ENCODE data around the gene UGT1A10.
"Not testable (repeated sequence)": the region's sequence is repeated elsewhere in the genome, so short reads cannot be mapped to it uniquely, and the experiment has no call there.

UGT1A10 gene

DNA sequence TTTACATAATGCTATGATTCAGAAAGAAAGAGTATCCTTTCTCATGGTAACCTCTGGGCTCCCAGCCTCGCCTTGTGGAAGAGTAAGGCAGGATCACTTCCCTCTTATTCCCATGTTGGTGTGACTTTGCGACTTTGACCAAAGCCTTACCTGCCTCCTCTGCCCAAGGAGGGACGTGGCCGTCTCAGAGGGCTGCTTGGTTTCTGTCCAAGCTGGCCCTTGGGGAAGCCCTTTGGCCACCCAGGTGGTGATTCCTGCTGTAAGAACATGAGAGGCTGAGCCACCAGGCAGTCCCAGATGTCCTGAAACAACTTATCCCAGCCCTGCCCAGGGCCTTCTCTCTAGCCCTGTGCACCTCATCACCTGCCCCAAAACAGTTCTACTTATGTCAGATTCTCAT lies 62.5 kb downstream of the UGT1A10 start:
- DNase-seq: no peak

DNA sequence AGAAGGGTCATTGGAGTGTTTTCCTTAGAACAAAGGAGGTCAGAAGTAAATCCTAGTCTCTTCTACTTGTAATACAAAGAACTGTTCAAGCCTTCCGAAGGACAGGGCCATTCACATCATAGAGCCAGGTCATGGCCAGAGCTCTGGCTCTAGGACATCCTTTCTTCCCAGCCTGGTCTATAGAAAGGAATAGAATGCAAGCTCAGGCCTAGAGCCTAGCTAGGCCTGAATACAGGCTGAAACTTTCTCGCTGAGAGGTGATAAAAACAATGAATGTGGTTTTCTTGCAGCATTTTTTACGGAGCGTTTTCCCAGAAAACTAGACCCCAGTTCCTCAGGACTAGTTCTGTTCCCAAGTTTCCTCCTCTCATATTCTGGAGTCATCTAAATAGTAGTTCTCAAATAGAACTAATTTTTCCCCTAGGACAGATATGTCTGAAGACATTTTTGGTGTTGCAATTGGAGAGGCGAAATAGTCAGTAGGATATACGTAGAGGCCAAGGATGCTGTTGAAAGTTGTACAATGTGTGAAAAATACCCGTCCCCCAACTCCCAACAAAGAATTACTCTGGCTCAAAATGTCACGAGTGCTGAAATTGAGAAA lies 63.3 kb downstream of the UGT1A10 start:
- no peak for DNase-seq

DNA sequence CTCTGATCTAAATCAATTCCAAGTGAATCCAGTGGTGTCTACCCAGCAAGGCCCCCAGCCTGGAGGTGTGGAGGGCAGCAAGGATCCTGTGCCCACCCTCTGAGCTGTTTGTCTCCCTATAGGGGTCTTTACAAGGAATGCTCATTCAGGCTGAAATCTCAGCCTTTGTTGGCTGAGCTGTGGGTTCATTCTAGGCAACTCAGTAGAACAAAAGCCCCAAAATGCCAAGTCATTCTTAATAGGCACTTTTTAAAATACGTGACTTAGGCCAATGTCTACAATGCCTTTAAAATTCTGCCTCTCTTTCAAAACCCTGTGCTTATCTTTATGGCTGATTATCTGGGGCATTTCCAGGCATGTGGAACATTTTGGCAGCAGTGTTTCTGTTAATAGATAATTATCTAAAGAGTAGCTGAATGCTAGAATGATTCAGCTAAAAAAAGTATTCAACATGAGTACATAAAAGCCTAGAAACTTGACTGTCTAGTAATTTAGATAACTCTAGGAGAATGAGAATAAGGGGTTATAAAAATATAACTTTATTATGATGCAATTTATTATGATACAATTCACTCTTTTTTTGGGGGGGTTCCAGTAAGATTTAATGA lies 63.9 kb downstream of the UGT1A10 start:
- no peak for DNase-seq

DNA sequence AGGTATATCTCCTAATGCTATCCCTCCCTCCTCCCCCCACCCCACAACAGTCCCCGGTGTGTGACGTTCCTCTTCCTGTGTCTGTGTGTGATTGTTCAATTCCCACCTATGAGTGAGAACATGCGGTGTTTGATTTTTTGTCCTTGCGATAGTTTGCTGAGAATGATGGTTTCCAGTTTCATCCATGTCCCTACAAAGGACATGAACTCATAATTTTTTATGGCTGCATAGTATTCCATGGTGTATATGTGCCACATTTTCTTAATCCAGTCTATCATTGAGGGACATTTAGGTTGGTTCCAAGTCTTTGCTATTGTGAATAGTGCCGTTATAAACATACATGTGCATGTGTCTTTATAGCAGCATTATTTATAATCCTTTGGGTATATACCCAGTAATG lies 64.6 kb downstream of the UGT1A10 start:
- not testable (repeated sequence) for DNase-seq

DNA sequence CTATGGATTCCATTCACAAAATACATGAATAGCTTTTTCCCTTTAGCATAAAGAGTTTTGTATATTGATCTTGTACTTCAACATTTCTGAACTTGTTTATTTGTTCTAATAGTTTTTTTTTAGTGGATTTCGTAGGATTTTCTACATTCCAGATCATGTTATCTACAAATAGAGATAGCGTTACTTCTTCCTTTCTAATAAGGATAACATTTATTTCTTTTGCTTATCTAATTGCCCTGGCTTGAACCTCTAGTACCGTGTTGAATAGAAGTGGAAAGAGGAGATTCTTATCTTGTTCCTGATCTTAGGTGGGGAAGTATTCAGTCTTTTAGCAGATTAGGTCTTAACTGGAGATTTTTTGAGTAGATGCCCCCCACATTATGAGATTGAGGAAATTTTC lies 66.0 kb downstream of the UGT1A10 start:
- DNase-seq: no peak

DNA sequence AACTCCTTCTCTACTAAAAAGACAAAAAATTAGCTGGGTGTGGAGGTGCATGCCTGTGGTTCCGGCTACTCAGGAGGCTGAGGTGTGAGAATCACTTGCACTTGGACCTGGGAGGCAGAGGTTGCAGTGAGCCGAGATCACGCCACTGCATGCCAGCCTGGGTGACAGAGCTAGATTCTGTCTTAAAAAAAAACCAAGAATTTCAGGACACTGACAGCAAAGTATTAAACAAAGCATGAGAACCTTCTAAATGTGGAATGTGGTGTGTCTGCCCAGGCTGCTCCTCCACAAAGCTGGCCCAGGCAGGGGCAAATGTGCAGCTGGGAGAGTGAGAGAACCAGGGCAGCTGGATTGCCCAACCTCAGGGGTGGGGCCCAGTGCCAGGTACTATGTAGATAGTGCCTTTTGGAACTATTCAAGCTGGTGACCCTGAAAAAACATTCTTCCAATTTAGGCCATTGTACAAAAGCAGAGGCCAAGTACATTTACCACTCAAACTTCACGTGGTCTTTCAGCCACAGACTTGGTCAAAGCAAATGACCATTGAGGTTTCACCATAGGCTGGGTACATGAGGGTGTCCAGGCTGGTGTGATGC lies 69.8 kb downstream of the UGT1A10 start:
- no peak for DNase-seq

DNA sequence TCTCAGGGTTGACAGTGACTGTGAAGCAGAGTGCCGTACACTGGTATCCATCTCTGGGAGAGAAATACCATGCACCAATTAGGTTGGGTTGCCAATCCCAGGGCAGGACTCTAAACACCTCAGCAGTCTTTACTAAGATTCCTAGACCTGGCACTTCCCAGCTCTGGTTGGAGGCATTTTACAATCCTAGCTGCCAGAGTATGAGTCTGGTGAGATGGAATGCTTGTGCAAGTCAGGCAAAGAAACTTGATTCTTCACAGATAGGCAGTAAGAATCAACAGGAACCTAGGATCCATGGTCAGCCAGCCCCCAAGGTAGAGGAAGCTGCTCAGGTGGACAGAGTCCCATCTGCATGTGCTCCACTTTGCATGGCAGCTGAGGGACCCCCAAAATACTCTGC lies 70.5 kb downstream of the UGT1A10 start:
- DNase-seq: no peak

DNA sequence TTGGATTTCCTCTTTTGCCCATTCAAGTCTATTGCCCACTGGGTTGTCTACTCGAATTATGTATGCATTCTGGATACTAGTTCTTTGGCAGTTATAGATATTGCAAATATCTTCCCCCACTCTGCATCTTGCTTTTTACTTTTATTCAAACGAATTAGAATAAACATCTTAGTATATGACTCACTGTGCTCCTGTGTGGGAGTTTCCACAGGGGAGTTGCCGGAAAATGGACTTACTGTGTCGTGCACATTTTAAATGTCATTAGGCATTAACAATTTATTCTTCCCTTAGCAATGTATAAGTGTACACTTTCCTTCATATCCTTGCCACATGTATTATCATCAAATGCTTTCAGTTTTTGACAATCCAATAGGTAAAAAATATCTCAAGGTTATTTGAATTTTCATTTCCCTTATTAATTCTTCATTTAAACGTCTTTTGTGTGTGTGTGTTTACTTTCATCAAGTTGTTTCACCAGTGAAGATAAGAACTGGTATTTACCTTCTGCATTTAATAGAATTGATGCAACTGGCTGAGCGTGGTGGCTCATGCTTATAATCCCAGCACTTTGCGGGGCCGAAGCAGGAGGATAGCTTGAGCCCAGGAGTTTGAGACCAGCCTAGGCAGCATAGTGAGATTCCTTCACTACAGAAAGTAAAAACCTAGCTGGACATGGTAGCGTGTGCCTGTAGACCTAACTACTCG lies 71.8 kb downstream of the UGT1A10 start:
- no peak for DNase-seq

DNA sequence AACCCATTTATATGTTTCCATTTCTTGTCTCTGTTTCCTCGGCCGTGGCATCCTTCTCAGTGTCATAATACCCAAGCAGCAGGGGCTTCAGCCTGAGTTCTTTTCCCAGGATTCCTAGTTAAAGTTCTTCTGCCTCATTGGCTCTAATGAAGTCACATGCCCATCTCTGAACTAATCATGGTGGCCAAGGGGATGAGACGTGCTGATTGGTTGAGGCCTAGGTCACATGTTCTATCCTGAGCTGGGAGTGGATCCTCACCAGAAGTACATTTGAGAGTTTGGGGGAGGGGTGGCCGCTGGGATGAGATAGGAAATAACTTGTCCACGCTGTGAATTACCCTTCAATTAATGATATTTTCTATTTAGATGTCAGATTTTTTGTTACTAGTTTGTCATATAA lies 72.7 kb downstream of the UGT1A10 start:
- no peak for DNase-seq

DNA sequence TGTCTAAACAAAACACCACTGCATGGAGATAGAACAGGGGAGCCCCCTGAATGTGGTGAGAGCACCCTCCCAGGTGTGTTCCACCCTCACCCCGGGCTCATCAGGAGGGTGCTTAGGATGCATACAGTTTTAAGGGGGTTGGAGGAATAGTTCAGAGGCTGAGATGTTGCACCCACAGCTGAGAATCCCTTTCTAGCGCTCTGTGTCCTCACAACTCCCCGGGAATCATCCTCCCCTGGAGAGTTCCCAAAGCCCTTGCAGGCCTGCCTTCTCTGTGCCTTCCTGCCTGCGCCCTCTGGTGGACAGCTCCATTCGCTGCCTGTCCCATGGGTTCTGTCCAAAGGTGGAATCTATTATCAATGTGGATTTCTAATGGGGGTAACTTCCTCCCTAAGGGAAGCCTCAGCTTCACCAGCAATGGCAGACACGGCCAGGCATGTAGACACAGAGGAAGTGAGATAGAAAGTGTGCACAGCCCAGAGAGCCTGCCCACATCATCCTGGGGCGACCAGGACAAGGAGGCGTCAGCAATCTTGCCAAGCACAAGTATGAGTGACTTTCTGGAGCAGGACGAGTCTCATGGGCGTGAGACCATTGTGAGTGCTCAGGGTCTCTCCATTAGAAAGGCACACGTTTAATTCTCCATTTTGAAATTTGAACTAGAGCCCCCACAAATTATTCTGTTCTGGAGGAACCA lies 75.2 kb downstream of the UGT1A10 start:
- DNase-seq: peak; percentile 70 to 72

DNA sequence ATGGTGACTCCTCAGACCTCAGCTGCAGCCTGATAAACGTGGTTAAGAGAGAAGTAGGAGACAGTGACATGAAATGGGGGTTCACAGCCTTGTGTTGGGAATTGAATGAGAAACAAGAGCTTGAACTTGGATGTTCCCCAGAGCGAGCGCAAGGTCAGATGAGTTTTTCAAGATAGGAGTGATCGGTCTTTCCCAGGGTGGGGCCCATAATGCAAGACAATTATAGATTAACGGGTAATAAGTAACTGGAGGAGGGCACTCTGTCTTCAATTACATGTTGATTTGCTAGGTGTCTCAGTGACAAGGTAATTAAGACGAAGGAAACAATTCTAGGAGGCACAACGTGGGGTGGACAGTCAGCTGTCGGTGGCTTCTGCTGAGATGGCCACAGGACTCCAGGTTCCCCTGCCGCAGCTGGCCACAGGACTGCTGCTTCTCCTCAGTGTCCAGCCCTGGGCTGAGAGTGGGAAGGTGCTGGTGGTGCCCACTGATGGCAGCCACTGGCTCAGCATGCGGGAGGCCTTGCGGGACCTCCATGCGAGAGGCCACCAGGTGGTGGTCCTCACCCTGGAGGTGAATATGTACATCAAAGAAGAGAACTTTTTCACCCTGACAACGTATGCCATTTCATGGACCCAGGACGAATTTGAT lies 76.5 kb downstream of the UGT1A10 start, which contains the start of gene UGT1A5:
UGT1A5 (plus strand) TSS at position 297 of the 651 bp plus-strand sequence; CDS start at position 382, 85 bp downstream.
- DNase-seq: no peak

DNA sequence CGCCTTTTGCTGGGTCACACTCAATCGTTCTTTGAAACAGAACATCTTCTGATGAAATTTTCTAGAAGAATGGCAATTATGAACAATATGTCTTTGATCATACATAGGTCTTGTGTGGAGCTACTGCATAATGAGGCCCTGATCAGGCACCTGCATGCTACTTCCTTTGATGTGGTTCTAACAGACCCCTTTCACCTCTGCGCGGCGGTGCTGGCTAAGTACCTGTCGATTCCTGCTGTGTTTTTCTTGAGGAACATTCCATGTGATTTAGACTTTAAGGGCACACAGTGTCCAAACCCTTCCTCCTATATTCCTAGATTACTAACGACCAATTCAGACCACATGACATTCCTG lies 77.0 kb downstream of the UGT1A10 start:
- no peak for DNase-seq

DNA sequence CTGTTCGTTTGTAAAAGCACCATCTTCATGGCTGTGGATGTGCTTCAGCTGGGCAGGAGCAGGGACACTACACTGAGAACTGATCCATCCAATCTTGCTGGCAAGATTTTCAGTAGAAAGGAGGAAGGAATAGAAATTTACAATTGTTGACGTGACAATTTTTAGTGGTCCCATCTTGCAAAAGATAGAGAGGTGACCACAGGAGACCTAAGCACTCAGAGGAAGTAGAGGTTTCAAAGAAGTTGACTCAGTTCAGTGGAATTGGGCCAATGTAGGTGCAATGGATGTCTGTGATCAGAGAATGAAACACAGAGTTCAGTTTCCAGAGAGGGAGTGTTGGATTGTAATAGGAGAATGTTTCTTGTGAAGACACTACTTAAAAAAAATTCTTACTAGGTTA lies 77.9 kb downstream of the UGT1A10 start:
- DNase-seq: no peak

DNA sequence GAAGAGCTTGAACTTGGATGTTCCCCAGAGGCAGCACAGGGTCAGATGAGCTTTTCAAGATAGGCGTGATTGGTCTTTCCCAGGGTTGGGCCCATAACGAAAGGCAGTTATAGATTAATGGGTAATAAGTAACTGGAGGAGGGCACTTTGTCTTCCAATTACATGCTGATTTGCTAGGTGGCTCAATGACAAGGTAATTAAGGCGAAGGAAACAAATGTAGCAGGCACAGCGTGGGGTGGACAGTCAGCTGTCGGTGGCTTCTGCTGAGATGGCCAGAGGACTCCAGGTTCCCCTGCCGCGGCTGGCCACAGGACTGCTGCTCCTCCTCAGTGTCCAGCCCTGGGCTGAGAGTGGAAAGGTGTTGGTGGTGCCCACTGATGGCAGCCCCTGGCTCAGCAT lies 82.3 kb downstream of the UGT1A10 start, which contains the start of gene UGT1A4:
UGT1A4 (plus strand) TSS at position 185 of the 400 bp plus-strand sequence; CDS start at position 270, 85 bp downstream.
- no peak for DNase-seq

DNA sequence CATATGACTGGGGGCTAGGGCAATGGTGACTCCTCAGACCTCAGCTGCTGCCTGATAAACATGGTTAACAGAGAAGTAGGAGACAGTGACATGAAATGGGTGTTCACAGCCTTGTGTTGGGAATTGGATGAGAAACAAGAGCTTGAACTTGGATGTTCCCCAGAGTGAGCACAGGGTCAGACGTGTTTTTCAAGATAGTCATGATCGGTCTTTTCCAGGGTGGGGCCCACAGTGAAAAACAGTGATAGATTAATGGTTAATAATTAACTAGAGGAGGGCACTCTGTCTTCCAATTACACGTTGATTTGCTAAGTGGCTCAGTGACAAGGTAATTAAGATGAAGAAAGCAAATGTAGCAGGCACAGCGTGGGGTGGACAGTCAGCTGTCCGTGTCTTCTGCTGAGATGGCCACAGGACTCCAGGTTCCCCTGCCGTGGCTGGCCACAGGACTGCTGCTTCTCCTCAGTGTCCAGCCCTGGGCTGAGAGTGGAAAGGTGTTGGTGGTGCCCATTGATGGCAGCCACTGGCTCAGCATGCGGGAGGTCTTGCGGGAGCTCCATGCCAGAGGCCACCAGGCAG lies 92.6 kb downstream of the UGT1A10 start, which contains the start of gene UGT1A3:
UGT1A3 (plus strand) TSS at position 320 of the 579 bp plus-strand sequence; CDS start at position 405, 85 bp downstream.
- DNase-seq: no peak

DNA sequence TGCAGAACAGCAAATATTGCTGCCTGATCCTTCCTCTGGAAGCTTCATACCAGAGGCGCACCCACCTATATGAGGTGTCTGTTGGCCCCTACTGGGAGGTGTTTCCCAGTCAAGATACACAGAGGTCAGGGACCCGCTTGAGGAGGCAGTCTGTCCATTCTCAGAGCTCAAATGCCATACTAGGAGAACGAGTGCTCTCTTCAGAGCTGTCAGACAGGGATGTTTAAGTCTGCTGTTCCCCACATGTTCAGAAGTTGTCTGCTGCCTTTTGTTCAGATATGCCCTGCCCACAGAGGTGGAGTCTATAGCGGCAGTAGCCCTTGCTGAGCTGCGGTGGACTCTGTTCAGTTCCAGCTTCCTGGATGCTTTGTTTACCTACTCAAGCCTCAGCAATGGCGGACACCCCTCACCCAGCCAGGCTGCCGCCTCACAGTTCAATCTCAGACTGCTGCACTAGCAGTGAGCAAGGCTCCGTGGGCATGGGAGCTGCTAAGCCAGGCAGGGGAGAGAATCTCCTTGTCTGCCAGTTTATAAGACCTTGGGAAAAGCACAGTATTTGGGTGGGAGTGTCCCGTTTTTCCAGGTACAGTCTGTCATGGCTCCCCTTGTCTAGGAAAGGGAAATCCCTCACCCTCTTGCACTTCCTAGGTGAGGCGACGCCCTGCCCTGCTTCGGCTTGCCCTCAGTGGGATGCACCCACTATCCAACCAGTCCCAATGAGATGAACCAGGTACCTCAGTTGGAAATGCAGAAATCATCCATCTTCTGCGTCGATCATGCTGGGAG lies 100.8 kb downstream of the UGT1A10 start:
- not testable (repeated sequence) for DNase-seq

DNA sequence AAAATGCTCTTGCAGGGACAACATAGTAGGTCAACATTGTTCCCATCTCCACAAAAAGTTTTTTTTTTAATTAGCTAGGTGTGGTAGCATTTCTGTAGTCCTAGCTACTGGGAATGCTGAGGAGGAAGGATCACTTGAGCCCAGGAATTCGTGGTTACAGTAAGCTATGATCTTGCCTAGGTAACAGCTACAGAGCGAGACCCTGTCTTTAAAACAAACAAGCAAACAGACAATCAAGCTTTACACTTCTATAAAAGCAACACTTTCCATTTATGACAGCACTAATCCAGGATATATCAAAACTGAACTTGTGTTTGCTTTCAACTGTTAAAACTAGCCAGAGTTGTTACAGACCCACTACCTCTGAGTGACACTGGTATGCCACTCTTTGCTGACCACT lies 104.6 kb downstream of the UGT1A10 start:
- DNase-seq: no peak

DNA sequence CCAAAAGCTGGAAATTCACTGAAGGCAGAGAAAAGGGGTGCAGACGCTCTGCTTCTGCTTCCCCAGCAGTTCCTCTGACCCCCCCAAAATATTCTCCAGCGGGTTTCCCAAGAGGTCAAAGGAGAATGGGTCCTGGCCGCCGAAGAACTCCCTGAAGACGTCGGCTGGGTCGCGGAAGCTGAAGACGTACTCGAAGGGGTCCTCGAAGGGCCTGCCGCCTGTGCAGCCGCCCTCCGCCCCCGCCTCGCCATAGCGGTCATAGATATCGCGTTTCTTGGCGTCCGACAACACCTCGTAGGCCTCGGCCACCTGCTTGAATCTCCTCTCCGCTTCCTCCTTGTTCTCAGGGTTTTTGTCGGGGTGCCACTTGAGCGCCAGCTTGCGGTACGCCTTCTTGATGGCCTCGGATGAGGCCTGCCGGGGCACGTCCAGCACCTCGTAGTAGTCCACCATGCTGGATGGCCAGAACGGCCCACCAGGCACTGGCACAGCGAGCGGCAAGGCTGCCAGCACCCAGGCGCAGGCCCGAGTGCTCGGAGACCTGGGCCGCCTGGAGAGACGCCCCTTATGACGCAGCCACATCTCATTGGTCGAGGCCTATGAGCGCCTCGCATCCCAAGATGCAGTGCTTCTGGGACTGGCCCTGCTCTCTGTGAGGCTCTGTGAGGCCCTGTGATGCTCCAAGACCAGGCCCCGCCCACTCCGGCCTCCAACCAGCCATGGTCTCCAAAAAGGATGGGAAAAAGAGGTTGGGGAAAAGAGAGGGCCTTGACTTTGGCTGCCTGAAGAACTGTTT lies 107.4 kb downstream of the UGT1A10 start:
- DNase-seq: no peak

DNA sequence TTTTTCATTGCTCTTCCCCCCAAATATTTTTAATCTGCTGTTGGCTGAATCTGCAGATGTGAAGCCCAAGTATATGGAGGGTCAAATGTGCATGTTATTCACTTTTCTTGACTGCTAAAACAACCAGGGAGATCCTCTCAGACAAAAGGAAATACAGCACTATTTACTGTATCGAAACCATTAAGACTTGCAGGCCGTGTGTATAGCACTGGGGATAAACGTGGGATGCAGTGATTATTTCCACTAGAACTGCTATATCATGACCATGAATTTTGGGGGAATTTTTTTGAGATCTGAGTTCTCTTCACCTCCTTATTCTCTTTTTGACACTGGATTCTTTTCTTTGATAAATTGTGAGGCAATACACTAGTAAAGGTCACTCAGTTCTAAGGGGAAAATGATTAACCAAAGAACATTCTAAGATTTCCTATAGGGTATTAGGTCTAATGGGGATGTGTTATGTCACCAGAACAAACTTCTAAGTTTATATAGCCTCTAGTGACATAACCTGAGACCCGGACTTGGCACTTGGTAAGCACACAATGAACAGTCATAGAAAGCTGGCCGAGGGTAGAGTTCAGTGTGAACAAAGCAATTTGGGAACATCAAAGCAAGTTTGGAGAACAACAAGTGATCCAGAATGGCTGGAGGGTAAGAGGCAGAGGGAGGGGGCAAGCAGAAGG lies 109.0 kb downstream of the UGT1A10 start:
- DNase-seq: no peak

DNA sequence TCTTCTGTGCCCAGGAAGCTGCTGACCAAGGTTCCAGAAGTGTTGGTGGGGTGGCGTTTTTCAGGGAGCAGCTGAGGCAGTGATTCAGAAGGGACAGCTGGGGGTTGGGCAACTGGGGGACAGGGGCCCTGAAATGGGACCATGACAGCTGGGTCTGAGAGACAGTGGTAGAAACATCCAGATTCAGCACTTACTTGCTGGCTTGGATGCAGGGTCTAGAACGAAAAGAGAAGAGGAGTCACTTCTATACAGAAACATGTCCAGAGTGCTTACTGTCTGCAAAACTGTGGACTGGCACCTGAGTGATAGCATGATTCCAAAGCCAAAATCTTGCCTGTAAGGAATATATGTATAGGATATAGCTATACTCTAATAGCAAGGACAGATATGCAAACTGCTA lies 109.6 kb downstream of the UGT1A10 start:
- not testable (repeated sequence) for DNase-seq

Data from stimulated activated CD4-positive, alpha-beta T cell treated with anti-CD3 and anti-CD28 coated beads, Interleukin-2, amount 100 ng/mL, for 48 hours (primary cell).